ENCODE data around the gene RASSF7.

The RASSF7 gene

DNA sequence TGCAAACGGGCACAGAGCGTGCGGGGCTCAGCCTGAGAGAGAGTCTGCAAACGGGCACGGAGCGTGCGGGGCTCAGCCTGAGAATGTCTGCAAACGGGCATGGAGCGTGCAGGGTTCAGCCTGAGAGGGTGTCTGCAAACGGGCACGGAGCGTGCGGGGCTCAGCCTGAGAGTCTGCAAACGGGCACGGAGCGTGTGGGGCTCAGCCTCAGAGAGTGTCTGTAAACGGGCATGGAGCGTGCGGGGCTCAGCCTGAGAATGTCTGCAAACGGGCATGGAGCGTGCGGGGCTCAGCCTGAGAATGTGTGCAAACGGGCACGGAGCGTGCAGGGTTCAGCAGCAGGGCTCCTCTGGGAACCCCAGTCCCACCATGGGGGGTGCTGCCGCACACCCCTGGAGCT lies 29.0 kb downstream of the RASSF7 start:
- Histone ChIP-seq H3K27me3 (ENCODE audit: low read length) (no peaks in the 10 kb centered on the region), H4K20me1 (ENCODE audit: low read depth, low read length) (no peaks in the 10 kb centered on the region), H3K27ac (ENCODE audit: low read depth, low read length) (no peak overlapping the region), H2AFZ (ENCODE audit: low read depth, low read length, severe bottlenecking) (no peak overlapping the region), H3K9ac (ENCODE audit: low read length) (no peak overlapping the region), H3K4me3 (ENCODE audit: insufficient read depth, low read length, poor library complexity, severe bottlenecking) (no peak overlapping the region), H3F3A (ENCODE audit: insufficient read depth) (no peaks in the 10 kb centered on the region), H3K9me2 (replicated peaks; ENCODE audit: insufficient read depth, low read length) (no peaks in the 10 kb centered on the region), H3K9me3 (ENCODE audit: insufficient read depth, low read length) (no peaks in the 10 kb centered on the region), H3K4me2 (ENCODE audit: low read depth, low read length, poor library complexity, severe bottlenecking) (no peak overlapping the region), H3K36me3 (ENCODE audit: low read length) (peaks cover 16% of the 10 kb centered on the region; the same call in 1 of the 2 replicates), H3K79me2 (ENCODE audit: insufficient read depth, low read length) (no peaks in the 10 kb centered on the region)
- TF ChIP-seq EZH2phosphoT487 (conservative IDR thresholded peaks at IDR 0.05; ENCODE audit: low read length), result no peak
- no peak for TF ChIP-seq CTCF (IDR thresholded peaks at IDR 0.05; ENCODE audit: insufficient read depth, low read length, poor library complexity, severe bottlenecking)

- no peaks in the 10 kb centered on the region for H4K20me1 ChIP-seq (ENCODE audit: low read depth, low read length)
- H3K4me2 ChIP-seq (ENCODE audit: low read depth, low read length, poor library complexity, severe bottlenecking), result no peak overlapping the region
- H3F3A ChIP-seq (ENCODE audit: insufficient read depth), result no peaks in the 10 kb centered on the region
- H3K36me3 ChIP-seq (ENCODE audit: low read length), result peaks cover 16% of the 10 kb centered on the region; the same call in 1 of the 2 replicates
- no peak for TF ChIP-seq EZH2phosphoT487 (conservative IDR thresholded peaks at IDR 0.05; ENCODE audit: low read length)
- H2AFZ ChIP-seq (ENCODE audit: low read depth, low read length, severe bottlenecking), result no peak overlapping the region
- no peaks in the 10 kb centered on the region for H3K9me3 ChIP-seq (ENCODE audit: insufficient read depth, low read length)
- H3K79me2 ChIP-seq (ENCODE audit: insufficient read depth, low read length), result no peaks in the 10 kb centered on the region
- H3K9ac ChIP-seq (ENCODE audit: low read length), result no peak overlapping the region
- no peaks in the 10 kb centered on the region for H3K27me3 ChIP-seq (ENCODE audit: low read length)
- H3K27ac ChIP-seq (ENCODE audit: low read depth, low read length), result no peak overlapping the region
- no peak overlapping the region for H3K4me3 ChIP-seq (ENCODE audit: insufficient read depth, low read length, poor library complexity, severe bottlenecking)
- no peaks in the 10 kb centered on the region for H3K9me2 ChIP-seq (replicated peaks; ENCODE audit: insufficient read depth, low read length)
These were observed 30.2 kb downstream of the RASSF7 start for GRCh38 chr11:590997-591396.

DNA sequence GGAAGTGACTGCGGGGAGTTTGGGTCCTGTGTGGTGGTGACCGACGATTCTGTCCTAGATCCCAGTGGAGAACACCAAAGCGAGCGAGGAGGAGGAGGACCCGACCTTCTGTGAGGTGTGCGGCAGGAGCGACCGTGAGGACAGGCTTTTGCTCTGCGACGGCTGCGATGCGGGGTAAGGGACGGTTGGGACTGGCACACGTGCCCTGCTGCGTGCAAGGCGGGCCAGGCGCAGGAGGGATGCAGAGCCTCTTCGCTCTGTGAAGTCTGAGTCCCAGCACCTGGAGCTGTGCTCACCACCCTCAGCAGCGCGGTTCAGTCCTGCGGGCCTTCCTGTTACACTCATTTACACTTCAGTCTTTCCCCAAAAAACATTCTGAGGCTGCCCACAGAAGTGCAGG lies 31.7 kb downstream of the RASSF7 start:
- Histone ChIP-seq H2AFZ (ENCODE audit: low read depth, low read length, severe bottlenecking) (no peak overlapping the region), H3K4me2 (ENCODE audit: low read depth, low read length, poor library complexity, severe bottlenecking) (no peak overlapping the region), H3F3A (ENCODE audit: insufficient read depth) (no peaks in the 10 kb centered on the region), H3K9me3 (ENCODE audit: insufficient read depth, low read length) (no peaks in the 10 kb centered on the region), H3K36me3 (ENCODE audit: low read length) (peaks cover 16% of the 10 kb centered on the region; the same call in 1 of the 2 replicates), H3K9me2 (replicated peaks; ENCODE audit: insufficient read depth, low read length) (no peaks in the 10 kb centered on the region), H3K9ac (ENCODE audit: low read length) (no peak overlapping the region), H3K27me3 (ENCODE audit: low read length) (no peaks in the 10 kb centered on the region), H3K27ac (ENCODE audit: low read depth, low read length) (no peak overlapping the region), H4K20me1 (ENCODE audit: low read depth, low read length) (no peaks in the 10 kb centered on the region), H3K4me3 (ENCODE audit: insufficient read depth, low read length, poor library complexity, severe bottlenecking) (no peak overlapping the region), H3K79me2 (ENCODE audit: insufficient read depth, low read length) (no peaks in the 10 kb centered on the region)
- TF ChIP-seq CTCF (IDR thresholded peaks at IDR 0.05; ENCODE audit: insufficient read depth, low read length, poor library complexity, severe bottlenecking) (no peak), EZH2phosphoT487 (conservative IDR thresholded peaks at IDR 0.05; ENCODE audit: low read length) (no peak)

GRCh38 chr11:592918-593317 lies 32.1 kb downstream of the RASSF7 start:
- Histone ChIP-seq H3K9me2 (replicated peaks; ENCODE audit: insufficient read depth, low read length) (no peaks in the 10 kb centered on the region), H3K27ac (ENCODE audit: low read depth, low read length) (no peak overlapping the region), H3K4me3 (ENCODE audit: insufficient read depth, low read length, poor library complexity, severe bottlenecking) (no peak overlapping the region), H2AFZ (ENCODE audit: low read depth, low read length, severe bottlenecking) (no peak overlapping the region), H4K20me1 (ENCODE audit: low read depth, low read length) (no peaks in the 10 kb centered on the region), H3K4me2 (ENCODE audit: low read depth, low read length, poor library complexity, severe bottlenecking) (no peak overlapping the region), H3K27me3 (ENCODE audit: low read length) (no peaks in the 10 kb centered on the region), H3K9ac (ENCODE audit: low read length) (no peak overlapping the region), H3K36me3 (ENCODE audit: low read length) (peaks cover 16% of the 10 kb centered on the region; the same call in 1 of the 2 replicates), H3K9me3 (ENCODE audit: insufficient read depth, low read length) (no peaks in the 10 kb centered on the region), H3K79me2 (ENCODE audit: insufficient read depth, low read length) (no peaks in the 10 kb centered on the region), H3F3A (ENCODE audit: insufficient read depth) (no peaks in the 10 kb centered on the region)
- TF ChIP-seq CTCF (IDR thresholded peaks at IDR 0.05; ENCODE audit: insufficient read depth, low read length, poor library complexity, severe bottlenecking) (no peak), EZH2phosphoT487 (conservative IDR thresholded peaks at IDR 0.05; ENCODE audit: low read length) (no peak)
